ENCODE results near the gene DET1. TPM values are rescaled to one million over a fixed set of nuclear protein-coding genes. Genes with fewer than 3 reads are reported as not detected.

DET1 gene
- total RNA-seq, 1 experiment from 2014 or later: 6.6 TPM

- DNase-seq: peak; percentile 55
- H3K36me3 Mint-ChIP-seq (ENCODE audit: insufficient read depth in 1 of 3, low read depth in 3 of 3): no peaks in the 10 kb centered on the region
- no peaks in the 10 kb centered on the region for H3K79me2 ChIP-seq (ENCODE audit: insufficient read depth, low read length)
These were observed 55.3 kb downstream of the DET1 start for GRCh38 chr15:88491158-88491557.

More at GRCh38 chr15:88491158-88491557, 55.3 kb downstream of the DET1 start:
- Histone ChIP-seq H3K9ac (ENCODE audit: extremely low read depth, insufficient read length, low read length) (no peak overlapping the region), H2BK5ac (ENCODE audit: insufficient read length, low read length) (no peak overlapping the region), H3K18ac (ENCODE audit: insufficient read length, low read depth, low read length) (no peak overlapping the region), H2BK15ac (ENCODE audit: low read depth, low read length) (no peak overlapping the region), H3K23me2 (ENCODE audit: insufficient read length, low read depth, low read length, poor library complexity, severe bottlenecking) (no peaks in the 10 kb centered on the region), H3K27ac (ENCODE audit: insufficient read length, low read depth, low read length) (no peak overlapping the region), H2AK5ac (ENCODE audit: insufficient read length, low read length) (no peak overlapping the region), H3T11ph (ENCODE audit: low read length) (no peak overlapping the region), H3K4ac (ENCODE audit: low read depth, low read length) (no peak overlapping the region), H3K23ac (ENCODE audit: insufficient read length, low read depth, low read length) (no peak overlapping the region), H3K4me1 (ENCODE audit: insufficient read depth, low read length) (no peaks in the 10 kb centered on the region), H3K79me1 (ENCODE audit: insufficient read depth, low read depth, low read length, poor library complexity, severe bottlenecking) (no peaks in the 10 kb centered on the region), H2AFZ (ENCODE audit: low read length) (no peak overlapping the region), H3K56ac (ENCODE audit: insufficient read length, low read depth, low read length) (no peak overlapping the region), H2BK120ac (ENCODE audit: low read depth, low read length, poor library complexity, severe bottlenecking) (no peak overlapping the region), H3K9me3 (ENCODE audit: control insufficient read depth, low read depth, low read length) (no peaks in the 10 kb centered on the region), H4K5ac (ENCODE audit: insufficient read length, low read depth, low read length) (no peak overlapping the region), H3K4me2 (ENCODE audit: insufficient read depth, insufficient read length, low read length) (no peak overlapping the region), H2BK20ac (ENCODE audit: low read depth, low read length, poor library complexity, severe bottlenecking) (no peak overlapping the region), H4K8ac (replicated peaks; ENCODE audit: insufficient read length, low read depth, low read length) (no peak overlapping the region), H2BK12ac (ENCODE audit: insufficient read length, low read depth, low read length) (no peak overlapping the region), H3K14ac (ENCODE audit: insufficient read depth, low read length) (no peak overlapping the region), H3K27me3 (ENCODE audit: insufficient read depth, low read length) (no peaks in the 10 kb centered on the region), H4K91ac (ENCODE audit: insufficient read length, low read depth, low read length) (no peak overlapping the region), H4K20me1 (ENCODE audit: control insufficient read depth, insufficient read depth, insufficient read length) (no peaks in the 10 kb centered on the region)
- no peak overlapping the region for H3K4me3 Mint-ChIP-seq
- no peak for TF ChIP-seq CTCF (conservative IDR thresholded peaks at IDR 0.05)
- peak overlapping the region in 1 of 3 experiments; percentile 78; a peak in 1 of 7 replicates for H3K27ac Mint-ChIP-seq
- H3K9me3 Mint-ChIP-seq: no peaks in the 10 kb centered on the region
- H3K4me1 Mint-ChIP-seq: peaks cover 27 to 34% of the 10 kb centered on the region in 2 experiments
- peaks cover 13% of the 10 kb centered on the region for H3K27me3 Mint-ChIP-seq (ENCODE audit: low read depth)
- WGBS (ENCODE audit: extremely low coverage, insufficient read length, low lambda C conversion rate): no CpG with 5 or more reads among the region's 10 CpGs

Data from H9 (cell line).